H9 (cell line): ENCODE measurements around the gene PYHIN1. TPM values are rescaled to one million over a fixed set of nuclear protein-coding genes. Genes with fewer than 3 reads are reported as not detected.

Source experiments
- DNase-seq: peaks from one replicate; pipeline ENCODE4 v3.0.0-alpha.2; 2017
- H2AFZ ChIP-seq: one replicate; pipeline ENCODE4 v1.6.1; 2013; ENCODE audit warnings: mild to moderate bottlenecking, low read length, control low read depth, moderate library complexity
- H2AK5ac ChIP-seq: 2 replicates; pipeline ENCODE4 v1.6.1; 2013; ENCODE audit warnings: low read length, control low read depth, mixed read lengths; ENCODE audit not compliant: insufficient read length
- H2BK120ac ChIP-seq: one replicate; pipeline ENCODE4 v1.6.1; 2013; ENCODE audit warnings: low read depth, mild to moderate bottlenecking, low read length, control low read depth, inconsistent platforms; ENCODE audit not compliant: poor library complexity, severe bottlenecking
- H2BK12ac ChIP-seq: 2 replicates; pipeline ENCODE4 v1.6.1; 2013; ENCODE audit warnings: low read length, control low read depth, mixed read lengths, low read depth; ENCODE audit not compliant: insufficient read length
- H2BK15ac ChIP-seq: 2 replicates; pipeline ENCODE4 v1.6.1; 2013; ENCODE audit warnings: low read depth, low read length, control low read depth
- H2BK20ac ChIP-seq: one replicate; pipeline ENCODE4 v1.6.1; 2013; ENCODE audit warnings: low read depth, mild to moderate bottlenecking, low read length, control low read depth, inconsistent platforms; ENCODE audit not compliant: poor library complexity, severe bottlenecking
- H2BK5ac ChIP-seq: 2 replicates; pipeline ENCODE4 v1.6.1; 2013; ENCODE audit warnings: low read length, control low read depth, mixed read lengths; ENCODE audit not compliant: insufficient read length
- H3K14ac ChIP-seq: 2 replicates; pipeline ENCODE4 v1.6.1; 2013; ENCODE audit warnings: low read length, control low read depth; ENCODE audit not compliant: insufficient read depth
- H3K18ac ChIP-seq: 2 replicates; pipeline ENCODE4 v1.6.1; 2013; ENCODE audit warnings: low read depth, mild to moderate bottlenecking, mixed read lengths, low read length, control low read depth; ENCODE audit not compliant: insufficient read length
- H3K23ac ChIP-seq: 2 replicates; pipeline ENCODE4 v1.6.1; 2013; ENCODE audit warnings: low read length, control low read depth, mixed read lengths, low read depth; ENCODE audit not compliant: insufficient read length
- H3K23me2 ChIP-seq: 2 replicates; pipeline ENCODE4 v1.6.1; 2013; ENCODE audit warnings: low read depth, mild to moderate bottlenecking, mixed read lengths, low read length, control low read depth; ENCODE audit not compliant: insufficient read length, poor library complexity, severe bottlenecking
- H3K27ac ChIP-seq: 2 replicates; pipeline ENCODE4 v1.5.1; 2013; ENCODE audit warnings: low read length, control low read depth, mixed read lengths, low read depth; ENCODE audit not compliant: insufficient read length
- H3K27me3 ChIP-seq: 2 replicates; pipeline ENCODE4 v1.6.1; 2013; ENCODE audit warnings: low read length, control low read depth, inconsistent platforms; ENCODE audit not compliant: insufficient read depth
- H3K4ac ChIP-seq: 2 replicates; pipeline ENCODE4 v1.6.1; 2013; ENCODE audit warnings: low read depth, mild to moderate bottlenecking, control low read depth, inconsistent platforms, low read length, moderate library complexity
- H3K4me1 ChIP-seq: 2 replicates; pipeline ENCODE4 v1.6.1; 2013; ENCODE audit warnings: low read length, control low read depth, inconsistent platforms; ENCODE audit not compliant: insufficient read depth
- H3K4me2 ChIP-seq: 2 replicates; pipeline ENCODE4 v1.6.1; 2013; ENCODE audit warnings: low read length, control low read depth, mixed read lengths; ENCODE audit not compliant: insufficient read length, insufficient read depth
- H3K56ac ChIP-seq: 2 replicates; pipeline ENCODE4 v1.6.1; 2013; ENCODE audit warnings: low read depth, mild to moderate bottlenecking, mixed read lengths, low read length, control low read depth; ENCODE audit not compliant: insufficient read length
- H3K79me1 ChIP-seq: 2 replicates; pipeline ENCODE4 v1.6.1; 2013; ENCODE audit warnings: low read depth, mild to moderate bottlenecking, moderate library complexity, low read length, control low read depth, inconsistent platforms; ENCODE audit not compliant: insufficient read depth, poor library complexity, severe bottlenecking
- H3K79me2 ChIP-seq: 2 replicates; pipeline ENCODE4 v1.6.1; 2013; ENCODE audit warnings: low read length, control low read depth, inconsistent platforms; ENCODE audit not compliant: insufficient read depth
- H3K9ac ChIP-seq: 2 replicates; pipeline ENCODE4 v1.6.1; 2013; ENCODE audit warnings: low read length, control low read depth, mixed read lengths; ENCODE audit not compliant: insufficient read length; ENCODE audit errors: extremely low read depth
- H3K9me3 ChIP-seq: one replicate; pipeline ENCODE4 v1.6.1; 2013; ENCODE audit warnings: low read depth, low read length, inconsistent platforms; ENCODE audit not compliant: control insufficient read depth
- H3T11ph ChIP-seq: one replicate; pipeline ENCODE4 v1.6.1; 2013; ENCODE audit warnings: mild to moderate bottlenecking, low read length, control low read depth, inconsistent platforms
- H4K20me1 ChIP-seq: one replicate; pipeline ENCODE4 v1.6.1; 2013; ENCODE audit not compliant: control insufficient read depth, insufficient read length, insufficient read depth
- H4K5ac ChIP-seq: 2 replicates; pipeline ENCODE4 v1.6.1; 2013; ENCODE audit warnings: low read depth, mild to moderate bottlenecking, mixed read lengths, low read length, control low read depth; ENCODE audit not compliant: insufficient read length
- H4K8ac ChIP-seq: replicated peaks from 2 replicates; pipeline ENCODE4 v1.6.1; 2013; ENCODE audit warnings: low read length, control low read depth, mixed read lengths, low read depth; ENCODE audit not compliant: insufficient read length
- H4K91ac ChIP-seq: 2 replicates; pipeline ENCODE4 v1.6.1; 2013; ENCODE audit warnings: low read depth, mild to moderate bottlenecking, moderate library complexity, mixed read lengths, low read length, control low read depth; ENCODE audit not compliant: insufficient read length
- H3K27ac Mint-ChIP-seq, 3 experiments: 2 replicates in 2 of 3; 3 replicates in 1 of 3; pipeline ENCODE4 v1.8.0; 2020 to 2021; ENCODE audit warnings: mixed read lengths in 3 of 3, mild to moderate bottlenecking in 1 of 3, moderate library complexity in 1 of 3
- H3K27me3 Mint-ChIP-seq: 2 replicates; pipeline ENCODE4 v1.8.0; 2021; ENCODE audit warnings: low read depth, mild to moderate bottlenecking, moderate library complexity, mixed read lengths
- H3K36me3 Mint-ChIP-seq, 3 experiments: 2 replicates in 2 of 3; 3 replicates in 1 of 3; pipeline ENCODE4 v1.8.0; 2020 to 2021; ENCODE audit warnings: low read depth in 3 of 3, mixed read lengths in 3 of 3; ENCODE audit not compliant: insufficient read depth in 1 of 3
- H3K4me1 Mint-ChIP-seq, 2 experiments: 2 replicates each; pipeline ENCODE4 v1.8.0; 2020; ENCODE audit warnings: mixed read lengths in 2 of 2
- H3K4me3 Mint-ChIP-seq, 2 experiments: 2 replicates in 1 of 2; 3 replicates in 1 of 2; pipeline ENCODE4 v1.8.0; 2020 to 2021; ENCODE audit warnings: mild to moderate bottlenecking in 2 of 2, mixed read lengths in 2 of 2, moderate library complexity in 1 of 2
- H3K9me3 Mint-ChIP-seq, 2 experiments: 2 replicates in 1 of 2; 3 replicates in 1 of 2; pipeline ENCODE4 v1.8.0; 2020; ENCODE audit warnings: mild to moderate bottlenecking in 2 of 2, mixed read lengths in 2 of 2, moderate library complexity in 1 of 2
- CTCF ChIP-seq: fragments of 200-600 bp; sonication (generic); conservative IDR thresholded peaks from 3 replicates; pipeline ENCODE4 v1.8.0; 2021; ENCODE audit warnings: antibody characterized with exemption, mild to moderate bottlenecking
- WGBS: extraction: QIAGEN DNeasy Blood & Tissue Kit; methylation state at CpG from one replicate; pipeline ENCODE4 v1.1.7; 2013; ENCODE audit warnings: missing lambda C conversion rate, low lambda C conversion rate, mixed read lengths; ENCODE audit not compliant: insufficient read length; ENCODE audit errors: extremely low coverage; 5-methylcytosine and 5-hydroxymethylcytosine counted together
- total RNA-seq: library from RNA; stranded (reverse); gene quantifications from 2 replicates; pipeline ENCODE4 v1.2.1, GENCODE V29; 2021

Gene PYHIN1
- total RNA-seq, 1 experiment from 2014 or later: not detected

GRCh38 chr1:158992787-158993312 is 61.5 kb downstream of the PYHIN1 start:
- Mint-ChIP-seq H3K27ac (no peak overlapping the region), H3K27me3 (no peaks in the 10 kb centered on the region), H3K4me1 (no peaks in the 10 kb centered on the region), H3K36me3 (no peaks in the 10 kb centered on the region), H3K4me3 (no peak overlapping the region), H3K9me3 (no peaks in the 10 kb centered on the region)
- Histone ChIP-seq H3K9me3 (no peaks in the 10 kb centered on the region), H3K9ac (no peak overlapping the region), H2BK120ac (no peak overlapping the region), H4K5ac (no peak overlapping the region), H4K8ac (no peak overlapping the region), H3K4me1 (no peaks in the 10 kb centered on the region), H3T11ph (no peak overlapping the region), H3K27ac (no peak overlapping the region), H3K79me2 (no peaks in the 10 kb centered on the region), H2AFZ (no peak overlapping the region), H3K23ac (no peak overlapping the region), H2BK15ac (no peak overlapping the region), H2BK20ac (no peak overlapping the region), H2BK5ac (no peak overlapping the region), H4K20me1 (no peaks in the 10 kb centered on the region), H3K18ac (no peak overlapping the region), H3K23me2 (no peaks in the 10 kb centered on the region), H3K14ac (no peak overlapping the region), H3K27me3 (no peaks in the 10 kb centered on the region), H4K91ac (no peak overlapping the region), H3K56ac (no peak overlapping the region), H3K4me2 (no peak overlapping the region), H3K79me1 (no peaks in the 10 kb centered on the region), H2AK5ac (no peak overlapping the region), H3K4ac (no peak overlapping the region), H2BK12ac (no peak overlapping the region)
- TF ChIP-seq CTCF: no peak
- DNase-seq: no peak
- WGBS: no CpG with 5 or more reads among the region's 4 CpGs
